ENCODE data around the gene PPP3CB.

Gene PPP3CB

DNA sequence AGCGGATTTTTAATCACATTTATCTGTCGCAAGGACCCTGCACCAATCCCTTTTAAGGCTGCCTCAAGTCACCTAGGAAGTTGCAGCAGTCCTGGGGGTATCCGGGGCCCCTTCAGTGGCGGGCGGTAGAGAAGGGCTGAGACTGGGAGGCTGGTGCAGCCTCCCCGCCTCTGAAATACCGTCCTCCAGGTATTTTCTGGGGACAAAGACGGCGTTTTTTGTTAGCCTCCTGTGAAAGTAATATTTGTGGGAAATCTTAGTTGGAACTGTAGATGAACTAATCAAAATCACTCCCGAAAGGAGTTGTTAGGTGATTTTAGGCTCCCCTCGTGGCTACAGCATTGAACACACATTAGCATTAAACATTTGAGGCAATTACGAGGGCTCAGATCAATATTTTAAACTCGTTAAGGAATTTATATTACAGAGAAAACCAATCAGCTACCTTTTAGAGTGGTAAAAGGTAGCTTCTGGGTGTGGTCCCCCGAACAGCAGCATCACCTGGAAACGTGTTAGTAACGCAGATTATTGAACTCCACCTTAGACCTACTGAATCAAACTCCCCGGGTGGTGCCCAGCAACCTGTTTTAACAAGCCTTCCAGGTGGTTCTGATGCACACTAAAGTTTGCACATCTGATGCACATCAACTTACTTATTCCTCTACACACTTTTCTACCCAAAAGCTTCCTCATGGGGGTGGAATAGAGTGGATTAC is 81.4 kb downstream of the PPP3CB start:
- Histone ChIP-seq H3K36me3 (ENCODE audit: low read length) (no peaks in the 10 kb centered on the region), H3K4me2 (ENCODE audit: low read depth, low read length, poor library complexity, severe bottlenecking) (peak overlapping the region; percentile 94), H3K27ac (ENCODE audit: low read depth, low read length) (no peak overlapping the region), H3K9me2 (replicated peaks; ENCODE audit: insufficient read depth, low read length) (no peaks in the 10 kb centered on the region), H3K9me3 (ENCODE audit: insufficient read depth, low read length) (no peaks in the 10 kb centered on the region), H4K20me1 (ENCODE audit: low read depth, low read length) (peaks cover under 1% of the 10 kb centered on the region; the same call in 1 of the 2 replicates), H3K79me2 (ENCODE audit: insufficient read depth, low read length) (peaks cover 42% of the 10 kb centered on the region), H3K27me3 (ENCODE audit: low read length) (no peaks in the 10 kb centered on the region), H2AFZ (ENCODE audit: low read depth, low read length, severe bottlenecking) (peak overlapping the region; percentile 100), H3K9ac (ENCODE audit: low read length) (peak overlapping the region; percentile 84), H3K4me3 (ENCODE audit: insufficient read depth, low read length, poor library complexity, severe bottlenecking) (peak overlapping the region; percentile 86), H3F3A (ENCODE audit: insufficient read depth) (peaks cover 8% of the 10 kb centered on the region; the same call in 1 of the 2 replicates)
- TF ChIP-seq EZH2phosphoT487 (conservative IDR thresholded peaks at IDR 0.05; ENCODE audit: low read length): no peak
- TF ChIP-seq, protein P1, sequence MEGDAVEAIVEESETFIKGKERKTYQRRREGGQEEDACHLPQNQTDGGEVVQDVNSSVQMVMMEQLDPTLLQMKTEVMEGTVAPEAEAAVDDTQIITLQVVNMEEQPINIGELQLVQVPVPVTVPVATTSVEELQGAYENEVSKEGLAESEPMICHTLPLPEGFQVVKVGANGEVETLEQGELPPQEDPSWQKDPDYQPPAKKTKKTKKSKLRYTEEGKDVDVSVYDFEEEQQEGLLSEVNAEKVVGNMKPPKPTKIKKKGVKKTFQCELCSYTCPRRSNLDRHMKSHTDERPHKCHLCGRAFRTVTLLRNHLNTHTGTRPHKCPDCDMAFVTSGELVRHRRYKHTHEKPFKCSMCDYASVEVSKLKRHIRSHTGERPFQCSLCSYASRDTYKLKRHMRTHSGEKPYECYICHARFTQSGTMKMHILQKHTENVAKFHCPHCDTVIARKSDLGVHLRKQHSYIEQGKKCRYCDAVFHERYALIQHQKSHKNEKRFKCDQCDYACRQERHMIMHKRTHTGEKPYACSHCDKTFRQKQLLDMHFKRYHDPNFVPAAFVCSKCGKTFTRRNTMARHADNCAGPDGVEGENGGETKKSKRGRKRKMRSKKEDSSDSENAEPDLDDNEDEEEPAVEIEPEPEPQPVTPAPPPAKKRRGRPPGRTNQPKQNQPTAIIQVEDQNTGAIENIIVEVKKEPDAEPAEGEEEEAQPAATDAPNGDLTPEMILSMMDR (IDR thresholded peaks at IDR 0.05; ENCODE audit: insufficient read depth, low read length, poor library complexity, severe bottlenecking): no peak

DNA sequence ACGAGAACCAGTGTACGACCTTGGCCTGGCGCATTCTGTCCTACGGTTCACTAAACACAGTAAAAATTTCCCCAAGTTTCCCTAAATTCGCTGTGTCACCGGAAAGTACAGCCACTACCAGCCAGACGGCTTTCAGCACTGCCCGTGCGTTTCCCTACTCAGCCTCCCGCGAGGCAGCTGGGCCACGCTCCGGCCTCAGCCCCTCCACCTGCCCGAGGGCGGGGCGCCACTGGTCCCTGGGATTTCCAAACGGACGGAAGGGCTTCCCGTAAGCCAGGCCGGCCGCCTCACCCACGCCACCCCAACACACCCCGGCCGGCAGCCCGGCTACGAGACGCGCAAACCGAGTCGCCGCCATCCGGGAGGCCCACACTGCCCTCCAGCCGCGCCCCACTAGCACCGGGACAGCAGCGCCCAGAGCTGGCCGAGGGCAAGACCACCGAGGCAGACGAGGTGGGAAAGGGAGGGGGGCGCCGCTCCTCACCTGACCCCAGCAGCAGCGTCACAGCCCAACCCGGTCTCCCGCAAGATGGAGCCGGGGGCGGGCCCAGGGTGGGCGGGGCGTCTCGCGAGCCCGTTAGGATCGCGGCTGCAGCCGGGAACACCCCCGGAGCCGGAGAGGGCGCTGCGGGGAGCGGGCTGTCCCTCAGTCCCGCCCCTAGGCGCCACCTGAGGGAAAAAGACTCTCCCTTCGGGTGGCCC is 82.1 kb downstream of the PPP3CB start, which contains the start of gene ANXA7:
Gene ANXA7 (minus strand): TSS at position 531 of the 702 bp plus-strand sequence. CDS start 13,202 bp downstream, outside the sequence.
- Histone ChIP-seq H2AFZ (ENCODE audit: low read depth, low read length, severe bottlenecking) (peak within 1 kb of the TSS; percentile 100), H3K9ac (ENCODE audit: low read length) (peak within 1 kb of the TSS; percentile 84), H3K79me2 (ENCODE audit: insufficient read depth, low read length) (peaks cover 49% of the 10 kb centered on the region), H3K4me2 (ENCODE audit: low read depth, low read length, poor library complexity, severe bottlenecking) (peak within 1 kb of the TSS; percentile 94), H3K9me3 (ENCODE audit: insufficient read depth, low read length) (no peaks in the 10 kb centered on the region), H3K9me2 (replicated peaks; ENCODE audit: insufficient read depth, low read length) (no peaks in the 10 kb centered on the region), H3K36me3 (ENCODE audit: low read length) (no peaks in the 10 kb centered on the region), H4K20me1 (ENCODE audit: low read depth, low read length) (peaks cover 4% of the 10 kb centered on the region; the same call in 1 of the 2 replicates), H3K4me3 (ENCODE audit: insufficient read depth, low read length, poor library complexity, severe bottlenecking) (peak within 1 kb of the TSS; percentile 86), H3F3A (ENCODE audit: insufficient read depth) (peaks cover under 1% of the 10 kb centered on the region; the same call in 1 of the 2 replicates), H3K27me3 (ENCODE audit: low read length) (no peaks in the 10 kb centered on the region), H3K27ac (ENCODE audit: low read depth, low read length) (peak within 1 kb of the TSS; percentile 39)
- no peak for TF ChIP-seq EZH2phosphoT487 (conservative IDR thresholded peaks at IDR 0.05; ENCODE audit: low read length)
- TF ChIP-seq, protein P1 (IDR thresholded peaks at IDR 0.05; ENCODE audit: insufficient read depth, low read length, poor library complexity, severe bottlenecking): no peak

DNA sequence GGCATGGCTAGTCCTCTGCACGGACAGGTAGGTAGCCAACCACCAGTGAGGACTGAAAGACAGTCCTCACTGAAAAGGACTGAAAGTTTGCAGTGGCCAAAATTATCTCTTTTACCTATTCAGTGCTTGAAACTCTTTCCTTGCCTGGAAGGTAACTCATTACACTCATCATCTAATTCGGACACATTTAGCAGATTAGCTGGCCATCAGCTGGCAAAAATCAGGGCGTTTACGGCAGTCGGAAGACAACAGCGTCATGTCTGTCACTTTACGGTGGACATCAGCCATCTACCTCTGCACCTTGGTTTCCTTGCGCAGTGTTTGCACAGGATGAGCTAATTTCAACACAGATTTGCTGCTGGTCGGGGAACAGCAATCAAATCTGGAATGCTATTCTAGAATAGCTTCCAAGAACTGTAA is 82.7 kb downstream of the PPP3CB start:
- peaks cover 54% of the 10 kb centered on the region for H3K79me2 ChIP-seq (ENCODE audit: insufficient read depth, low read length)
- H3K9ac ChIP-seq (ENCODE audit: low read length): peak overlapping the region; percentile 84
- peak overlapping the region; percentile 39 for H3K27ac ChIP-seq (ENCODE audit: low read depth, low read length)

More for the DNA sequence above, 82.7 kb downstream of the PPP3CB start:
- peak overlapping the region; percentile 100 for H2AFZ ChIP-seq (ENCODE audit: low read depth, low read length, severe bottlenecking)
- no peaks in the 10 kb centered on the region for H3K27me3 ChIP-seq (ENCODE audit: low read length)
- peaks cover 4% of the 10 kb centered on the region; the same call in 1 of the 2 replicates for H4K20me1 ChIP-seq (ENCODE audit: low read depth, low read length)
- TF ChIP-seq, protein P1 (IDR thresholded peaks at IDR 0.05; ENCODE audit: insufficient read depth, low read length, poor library complexity, severe bottlenecking): no peak
- TF ChIP-seq EZH2phosphoT487 (conservative IDR thresholded peaks at IDR 0.05; ENCODE audit: low read length): no peak
- no peaks in the 10 kb centered on the region for H3K36me3 ChIP-seq (ENCODE audit: low read length)
- no peaks in the 10 kb centered on the region for H3K9me2 ChIP-seq (replicated peaks; ENCODE audit: insufficient read depth, low read length)
- no peaks in the 10 kb centered on the region for H3K9me3 ChIP-seq (ENCODE audit: insufficient read depth, low read length)
- H3F3A ChIP-seq (ENCODE audit: insufficient read depth): no peaks in the 10 kb centered on the region
- peak overlapping the region; percentile 86 for H3K4me3 ChIP-seq (ENCODE audit: insufficient read depth, low read length, poor library complexity, severe bottlenecking)
- peak overlapping the region; percentile 94 for H3K4me2 ChIP-seq (ENCODE audit: low read depth, low read length, poor library complexity, severe bottlenecking)
